GM18498 (cell line): ENCODE results near the gene NTF3.

Source experiments
- ATAC-seq: cut with Tn5 transposase; IDR thresholded peaks from one replicate; pipeline ENCODE4 v1.9.1; 2021; ENCODE audit warnings: mild to moderate bottlenecking, moderate library complexity; ENCODE audit not compliant: unreplicated experiment

Gene NTF3

DNA sequence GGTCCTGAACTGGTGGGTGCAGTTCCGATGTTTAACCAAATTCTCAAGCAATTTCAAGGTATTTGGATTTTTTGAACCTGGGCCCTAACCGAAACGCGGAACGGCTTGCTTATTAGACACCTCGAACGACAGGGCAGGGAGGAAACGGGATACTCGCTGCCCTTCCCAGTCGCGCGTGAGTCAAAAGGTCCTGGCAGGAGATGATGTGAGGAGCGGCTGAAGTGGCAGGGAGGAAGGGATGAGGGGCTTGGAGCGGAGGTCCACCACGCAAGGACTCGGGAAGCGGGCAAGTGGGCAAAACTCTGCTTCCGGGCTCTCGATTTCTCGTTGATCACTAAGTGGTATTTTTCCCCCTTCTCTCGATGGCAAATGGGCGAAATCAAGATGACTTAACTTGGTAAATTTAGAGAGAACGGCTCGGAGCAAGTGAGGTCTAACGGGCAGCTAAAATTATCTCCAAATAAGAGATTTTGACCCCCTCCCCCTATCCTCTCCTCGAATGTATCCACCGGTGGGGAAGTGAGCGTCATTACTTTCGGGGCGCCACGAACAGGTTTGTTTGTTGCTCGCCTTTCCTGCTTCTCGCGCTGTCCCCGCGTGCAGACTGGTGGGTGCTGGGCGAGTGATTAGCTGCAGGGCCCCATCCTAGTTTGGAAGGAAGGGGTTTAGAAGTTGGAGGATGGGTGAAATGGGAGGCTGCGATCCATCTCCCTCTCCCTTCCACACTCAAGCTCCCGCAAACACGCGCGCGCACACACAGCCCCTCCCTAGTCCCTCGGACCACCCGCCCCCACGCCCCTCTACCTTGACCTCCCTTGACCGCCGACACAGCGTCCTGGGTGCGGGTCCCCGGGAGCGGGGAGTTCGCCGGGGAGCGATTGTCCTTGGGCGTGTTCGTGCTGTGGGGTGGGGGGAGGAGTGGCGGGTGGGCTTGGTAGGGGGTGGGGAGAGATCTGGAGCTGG lies 986 bp upstream of the NTF3 start:
- ATAC-seq: no peak

DNA sequence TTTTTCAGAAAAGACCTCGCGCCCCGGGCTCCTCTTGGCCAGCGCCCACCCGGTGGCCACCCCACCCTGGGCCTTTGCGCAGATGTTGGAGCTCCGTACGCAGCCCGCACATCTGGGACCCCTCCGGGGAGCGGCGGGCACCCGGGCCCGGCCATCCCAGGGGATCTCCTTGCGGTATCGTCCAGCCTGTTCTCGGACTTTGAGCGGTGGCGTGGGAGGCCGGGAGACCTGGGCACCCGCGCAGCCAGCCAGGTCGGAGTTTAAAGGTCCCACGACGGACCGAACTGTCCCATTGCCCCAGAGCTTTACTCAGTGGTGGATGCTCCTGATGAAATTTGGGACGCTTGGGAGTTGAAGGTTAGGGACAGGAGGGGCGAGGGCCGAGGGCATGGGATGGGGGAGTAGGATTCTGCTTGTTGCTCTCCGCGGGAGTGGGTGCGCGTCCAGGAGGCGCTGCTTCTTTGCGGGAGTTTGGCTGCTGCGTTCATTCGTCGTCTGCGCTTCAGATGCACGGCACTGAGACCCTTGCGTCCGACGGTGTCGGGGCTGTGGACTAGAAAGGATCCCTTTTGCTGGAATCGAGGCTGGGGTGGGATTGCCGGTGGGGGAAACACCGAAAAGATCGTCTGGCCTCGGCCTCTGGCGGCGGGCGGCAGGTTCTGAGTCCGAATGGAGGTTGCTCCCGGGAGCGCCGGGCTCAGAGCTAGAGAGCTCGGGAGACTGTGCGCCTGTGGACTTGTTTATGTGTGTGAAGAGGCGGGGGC lies 1.4 kb downstream of the NTF3 start:
- no peak for ATAC-seq

DNA sequence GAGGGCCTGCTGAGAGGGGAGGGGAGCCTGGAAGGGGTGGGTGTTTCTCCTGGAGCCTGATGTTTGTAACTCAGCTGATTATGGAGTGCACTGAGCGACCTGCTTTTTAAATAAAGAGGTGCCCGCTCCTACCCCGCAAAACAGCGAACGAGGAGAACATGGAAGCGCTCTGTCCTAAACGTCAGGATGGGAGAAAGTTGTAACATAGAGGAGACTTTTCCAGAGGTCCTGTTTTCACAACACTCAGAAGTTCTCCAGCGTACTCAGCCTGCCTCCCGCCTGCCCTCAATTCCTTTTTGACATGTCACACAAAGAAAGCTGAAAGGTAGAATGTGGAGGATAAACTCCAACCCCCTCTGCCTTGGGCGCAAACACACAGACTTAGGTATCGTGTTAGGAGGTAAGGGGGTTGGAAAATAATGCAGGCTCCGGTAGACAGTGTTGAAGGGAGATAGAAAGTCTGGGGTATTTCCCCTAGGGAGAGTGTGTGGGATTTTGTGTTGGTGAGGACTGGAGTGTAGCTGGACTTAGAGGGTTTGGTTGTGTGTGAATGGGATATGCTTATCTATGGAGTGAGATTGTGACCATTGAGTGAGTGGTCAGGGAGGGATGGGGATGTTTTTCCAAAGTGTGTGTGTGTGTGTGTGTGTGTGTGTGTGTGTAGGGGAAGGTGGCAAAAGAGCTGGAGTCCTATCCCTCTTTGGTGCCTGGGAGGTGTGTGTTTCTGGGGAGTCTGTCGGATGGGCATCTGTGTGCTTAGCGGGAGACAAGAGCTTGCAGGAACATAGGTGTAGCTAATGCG lies 2.1 kb downstream of the NTF3 start:
- ATAC-seq: no peak

DNA sequence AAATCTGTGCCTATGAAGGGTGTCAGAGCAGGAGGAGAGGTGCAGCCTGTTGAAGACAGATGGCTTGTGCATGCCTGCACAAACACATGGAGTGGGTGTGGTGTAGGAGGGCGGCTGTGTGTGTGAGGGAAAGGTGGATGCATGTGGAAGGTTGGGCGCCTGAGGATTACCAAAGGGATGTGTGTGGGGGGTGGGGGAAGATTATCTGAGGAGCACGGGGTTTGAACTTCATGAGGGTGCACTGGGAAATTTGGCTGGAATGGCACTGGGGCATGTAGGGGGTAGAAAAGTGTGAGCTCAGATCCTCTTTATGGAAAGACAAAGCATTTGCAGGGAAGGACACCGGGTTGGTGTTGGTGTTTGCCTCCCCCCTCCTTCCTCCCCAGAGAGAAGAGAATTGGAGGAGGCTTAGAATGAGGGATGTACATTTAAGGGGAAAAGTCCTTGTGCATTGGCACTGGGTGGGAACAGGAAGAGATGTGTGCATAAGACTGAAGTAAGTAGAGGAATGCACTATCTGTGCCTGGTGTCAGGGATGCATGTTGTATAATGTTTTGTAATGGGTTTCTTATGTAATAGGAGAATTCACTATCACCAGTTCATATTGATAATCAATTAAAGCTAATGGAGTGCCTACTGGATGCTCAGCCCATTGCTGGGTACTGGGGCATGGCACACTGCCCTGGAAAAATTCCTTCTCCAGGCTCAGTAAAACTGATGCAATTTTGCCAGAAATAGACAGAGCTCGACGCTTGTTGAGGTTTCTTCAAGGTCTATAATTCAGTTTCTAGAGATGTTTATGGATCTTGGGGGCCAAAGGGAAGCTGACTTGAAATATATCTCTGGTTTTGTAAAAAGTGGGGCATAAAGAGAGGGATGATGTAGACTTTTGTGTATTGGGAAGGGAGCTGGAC lies 3.0 kb downstream of the NTF3 start:
- no peak for ATAC-seq

DNA sequence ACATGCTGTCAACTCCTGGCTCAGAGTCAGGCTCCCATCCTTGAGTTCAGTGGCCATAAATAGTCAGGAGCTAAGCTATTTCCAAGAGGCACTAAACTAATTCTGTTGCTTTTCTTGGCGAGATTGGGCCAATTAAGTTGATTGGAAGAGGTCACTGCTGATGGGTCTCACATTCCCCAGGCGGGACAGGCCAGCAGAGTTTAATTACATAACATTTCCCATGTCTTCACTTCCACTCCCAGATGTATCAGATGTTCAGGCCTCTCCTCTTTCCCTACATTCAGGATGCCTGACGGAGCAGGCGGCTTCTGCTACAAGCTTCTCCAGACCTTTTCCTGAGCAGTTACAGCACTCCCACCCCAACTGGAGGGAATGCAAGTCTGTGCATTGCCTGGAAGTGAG lies 5.3 kb downstream of the NTF3 start:
- no peak for ATAC-seq

DNA sequence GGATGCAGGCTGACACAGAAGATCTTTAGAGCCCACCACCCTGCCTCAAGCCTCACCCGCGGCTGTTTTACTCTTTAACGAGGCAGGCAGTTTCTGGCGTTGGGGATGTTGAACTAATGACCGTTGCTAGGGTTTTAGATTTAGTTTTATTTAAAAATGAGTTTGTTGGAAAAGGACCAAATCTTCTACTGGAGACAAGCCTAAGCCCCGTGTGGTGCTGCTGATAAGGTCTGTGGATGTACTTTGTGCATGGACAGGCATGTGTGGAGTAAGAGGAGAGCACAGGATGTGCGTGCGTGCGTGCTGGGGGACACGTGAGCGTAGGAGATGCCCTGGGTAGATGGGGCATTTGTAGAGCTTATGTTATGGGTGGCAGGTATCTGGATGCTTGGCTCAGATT lies 5.7 kb downstream of the NTF3 start:
- no peak for ATAC-seq

DNA sequence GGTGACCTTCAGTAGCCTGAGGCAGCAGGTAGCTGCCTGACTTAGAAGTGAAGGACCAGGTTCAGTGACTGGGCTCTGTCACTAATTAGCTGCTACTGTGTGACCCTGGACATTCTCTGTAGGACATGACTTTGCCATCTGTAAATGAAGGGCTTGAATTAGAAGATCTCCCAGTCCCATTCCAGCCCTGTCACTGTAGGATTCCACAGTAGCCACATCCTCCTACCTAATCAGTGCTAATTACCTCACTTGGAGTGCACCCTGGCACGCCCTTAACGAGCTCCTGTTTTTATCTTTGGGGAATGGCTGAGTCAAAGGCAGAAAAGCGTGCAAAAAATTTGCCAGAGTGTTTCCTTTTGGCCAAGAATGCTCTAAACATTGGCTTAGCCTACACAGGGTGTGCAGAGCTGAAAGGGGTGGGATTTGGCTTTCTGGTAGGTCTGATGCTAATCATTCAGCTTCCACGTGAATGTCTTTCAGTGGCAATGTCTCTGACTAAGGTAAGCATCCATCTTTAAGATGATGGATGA lies 6.8 kb downstream of the NTF3 start:
- ATAC-seq: no peak

DNA sequence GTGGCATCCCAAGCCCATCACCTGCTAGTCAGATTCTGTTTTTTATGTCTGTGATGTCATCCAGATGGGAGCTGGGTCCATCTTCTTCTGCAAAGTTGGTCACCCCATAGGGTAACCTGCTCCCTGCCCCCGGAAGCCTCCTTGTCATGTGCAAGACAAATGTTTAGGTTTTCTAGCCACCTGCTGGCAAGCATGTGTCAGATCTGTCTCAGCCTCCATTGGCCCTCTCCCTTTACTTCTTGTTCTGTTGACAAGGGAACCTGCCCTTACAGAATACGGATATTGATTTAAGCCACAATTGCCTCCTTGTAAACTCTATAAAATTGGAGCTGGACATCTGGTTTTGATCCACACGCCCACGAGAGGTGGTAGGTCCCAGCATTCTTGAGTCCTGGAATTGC lies 7.5 kb downstream of the NTF3 start:
- no peak for ATAC-seq

DNA sequence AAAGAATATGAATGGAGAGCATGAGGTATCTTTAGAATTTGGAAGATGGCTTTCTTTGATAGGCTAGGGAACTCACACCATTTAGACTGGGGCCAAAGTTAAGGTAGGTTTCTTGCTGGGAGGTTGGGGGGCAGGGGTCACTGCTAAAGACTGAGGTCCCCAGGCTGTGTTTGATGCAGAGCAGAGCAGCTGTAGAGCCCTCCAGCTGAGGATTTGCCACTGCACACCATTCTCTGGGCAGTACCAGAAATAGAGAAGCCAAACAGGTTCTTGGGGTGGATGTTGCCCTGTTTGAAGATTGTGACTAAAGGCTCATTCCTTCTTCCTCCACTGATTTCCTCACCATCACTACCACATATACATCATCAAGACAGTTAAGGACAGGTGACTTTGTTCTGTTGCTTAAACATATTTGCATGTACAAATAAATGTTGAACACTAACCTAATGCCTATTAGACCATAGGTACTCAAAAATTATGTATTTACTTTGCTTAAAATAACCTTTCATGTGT lies 7.9 kb downstream of the NTF3 start:
- no peak for ATAC-seq

DNA sequence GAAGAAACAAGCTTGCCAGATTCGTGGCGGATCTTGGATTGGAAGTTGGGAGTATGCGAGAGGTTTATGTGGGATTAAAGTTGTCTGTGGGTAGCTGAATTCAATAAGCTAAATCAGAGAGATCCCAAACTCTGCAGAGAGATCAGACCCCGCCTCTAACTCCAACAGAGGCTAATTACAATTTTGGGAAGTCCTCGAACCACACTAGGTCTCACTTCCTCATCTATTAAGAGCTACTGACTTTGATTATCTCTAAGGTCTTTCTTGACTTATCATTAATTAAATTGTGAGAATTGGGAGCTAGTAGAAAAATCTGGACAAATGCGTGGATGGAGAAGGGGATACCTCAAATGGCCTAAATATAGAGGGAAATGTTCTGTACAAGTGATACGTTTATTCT lies 9.1 kb downstream of the NTF3 start:
- no peak for ATAC-seq

DNA sequence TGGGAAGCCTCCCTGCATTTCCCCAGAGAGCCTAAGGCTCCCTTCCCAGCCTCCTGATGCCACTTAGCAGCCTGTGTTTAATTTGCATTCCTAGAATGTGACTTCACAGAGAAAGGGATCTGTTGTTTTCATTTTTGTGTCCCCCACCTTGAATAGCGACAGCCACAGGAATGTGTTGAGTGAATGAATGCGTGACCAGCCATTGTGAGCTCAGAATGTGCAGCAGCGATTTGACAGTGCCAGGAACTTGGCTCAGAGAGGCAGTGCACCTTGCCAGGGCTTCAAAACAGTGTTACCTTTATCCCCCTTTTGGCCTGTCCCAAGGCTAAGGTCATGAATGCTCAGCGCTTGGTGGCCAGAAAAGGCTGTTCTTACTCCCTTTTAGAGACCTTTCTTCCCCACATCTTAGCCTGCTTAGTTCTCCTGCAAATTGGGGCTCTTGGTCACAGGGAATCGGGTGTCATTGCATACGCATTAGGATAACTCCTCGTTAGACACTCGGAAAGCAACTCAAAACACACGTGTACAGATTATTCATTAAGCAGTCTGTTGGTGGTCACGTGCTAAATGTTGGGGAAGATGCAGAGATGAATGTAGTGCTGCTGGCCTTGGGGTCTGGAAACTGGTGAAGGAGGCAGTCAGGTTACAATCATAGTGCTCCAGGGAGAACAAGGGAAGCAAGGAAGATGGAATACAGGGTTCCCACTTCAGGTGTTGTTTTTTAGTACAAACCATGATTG lies 9.8 kb downstream of the NTF3 start:
- ATAC-seq: no peak

DNA sequence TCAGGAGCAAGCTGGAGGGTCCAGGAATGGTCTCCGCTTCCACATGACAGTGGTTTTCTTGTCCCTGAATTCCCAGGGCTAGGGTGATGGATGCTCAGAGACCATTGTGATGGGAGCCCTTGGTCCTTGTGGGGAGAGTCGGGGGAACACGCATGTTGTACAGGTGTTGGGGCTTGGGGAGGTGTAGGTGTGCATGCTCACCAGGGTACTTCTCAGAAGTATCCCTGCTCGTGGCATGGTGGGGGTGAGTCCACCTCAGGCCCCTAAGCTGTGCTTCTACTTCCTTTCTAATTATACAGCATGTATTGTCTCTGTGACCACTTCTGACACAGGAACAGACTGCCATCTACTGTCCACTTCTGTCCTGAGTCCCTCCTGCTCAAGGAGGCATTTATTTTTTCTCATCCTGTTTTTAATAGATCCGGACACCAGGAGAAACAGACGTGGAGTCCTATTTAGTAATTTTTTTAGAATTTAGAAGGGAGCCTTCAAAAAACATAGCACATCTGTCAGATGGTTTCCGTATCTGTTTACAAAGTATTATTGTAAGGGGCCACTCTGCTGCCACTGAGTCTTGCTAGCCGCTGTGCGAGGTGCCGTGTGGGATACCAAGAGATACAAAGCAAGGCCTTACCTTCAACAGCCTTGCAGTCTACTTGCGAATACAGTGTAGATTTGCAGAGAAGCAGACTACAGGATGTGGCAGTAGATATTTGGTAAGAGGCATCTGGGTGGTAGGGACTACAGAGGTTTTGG lies 10.5 kb downstream of the NTF3 start:
- no peak for ATAC-seq

DNA sequence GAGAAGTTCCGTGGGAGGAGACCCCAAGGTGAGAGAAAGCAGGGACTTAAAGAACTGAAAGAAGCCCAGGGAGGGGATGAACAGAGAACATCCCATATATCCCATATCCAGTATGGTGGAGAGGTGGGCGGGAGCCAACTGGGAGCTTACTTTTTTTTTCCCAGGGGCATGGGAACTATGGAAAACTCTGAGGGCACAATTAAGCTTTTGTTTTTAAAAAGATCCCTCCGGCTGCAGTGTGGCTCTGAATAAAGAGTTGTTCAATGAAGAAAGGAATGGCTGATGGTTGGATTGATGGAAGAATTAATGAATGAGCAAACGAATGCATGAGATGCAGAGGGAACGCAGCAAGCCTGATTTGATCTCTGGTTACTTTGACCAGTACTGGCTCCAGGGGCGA lies 12.6 kb downstream of the NTF3 start:
- no peak for ATAC-seq

DNA sequence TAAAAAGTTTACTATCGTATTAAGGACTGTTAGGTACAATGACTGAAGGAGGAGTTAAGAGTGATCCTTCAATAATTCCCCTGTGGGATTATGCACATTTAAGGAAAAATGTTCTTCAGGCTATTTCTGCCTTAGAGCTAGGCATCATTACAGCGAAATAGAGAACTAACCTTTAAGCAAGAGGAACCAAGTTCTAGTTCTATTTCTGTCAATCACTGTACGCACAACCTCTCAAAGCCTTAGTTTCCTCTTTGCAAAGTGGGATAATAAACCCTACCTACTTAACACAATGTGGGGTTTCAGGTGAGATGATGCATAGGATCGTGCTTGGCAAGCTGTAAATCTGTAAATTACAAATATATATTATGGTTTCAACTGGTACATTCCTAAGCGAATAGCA lies 15.4 kb downstream of the NTF3 start:
- ATAC-seq: no peak

DNA sequence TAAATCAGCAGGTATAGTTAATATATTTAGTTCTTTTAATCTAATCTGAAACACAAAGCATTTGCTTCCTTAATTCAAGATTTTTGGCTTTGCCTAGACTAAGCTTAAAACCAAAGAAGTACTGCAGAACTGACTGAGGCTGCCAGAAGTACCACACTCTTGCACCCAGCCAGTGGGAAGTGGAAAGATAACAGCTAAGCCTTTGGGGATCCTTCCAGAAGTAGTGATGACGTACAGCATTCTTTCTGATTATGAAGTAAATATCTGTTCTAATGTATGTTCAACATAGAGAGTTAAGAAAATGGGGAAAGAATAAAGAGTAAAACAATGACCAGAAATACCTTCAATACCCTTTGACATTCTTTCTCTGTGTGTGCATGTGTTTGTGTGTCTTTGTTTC lies 19.3 kb downstream of the NTF3 start:
- no peak for ATAC-seq

DNA sequence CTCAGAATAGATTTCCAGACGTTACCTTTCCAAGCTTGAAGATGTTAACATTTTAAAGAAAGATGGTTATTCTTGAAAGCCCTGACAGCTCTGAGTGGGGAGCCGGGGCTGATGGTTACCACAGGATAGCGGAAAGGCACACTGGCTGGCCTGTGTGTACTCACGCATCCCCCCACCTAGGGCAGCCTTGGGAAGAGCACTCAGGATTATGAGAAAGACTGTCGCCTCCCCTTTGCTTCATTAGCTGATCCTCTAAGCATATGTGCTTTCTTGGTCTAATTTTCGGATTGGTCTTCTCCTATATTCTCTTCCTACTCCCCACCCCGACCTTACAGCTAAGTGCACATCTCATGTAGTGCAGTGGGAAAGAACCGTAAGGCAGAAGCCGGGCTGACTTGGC lies 20.7 kb downstream of the NTF3 start:
- no peak for ATAC-seq

DNA sequence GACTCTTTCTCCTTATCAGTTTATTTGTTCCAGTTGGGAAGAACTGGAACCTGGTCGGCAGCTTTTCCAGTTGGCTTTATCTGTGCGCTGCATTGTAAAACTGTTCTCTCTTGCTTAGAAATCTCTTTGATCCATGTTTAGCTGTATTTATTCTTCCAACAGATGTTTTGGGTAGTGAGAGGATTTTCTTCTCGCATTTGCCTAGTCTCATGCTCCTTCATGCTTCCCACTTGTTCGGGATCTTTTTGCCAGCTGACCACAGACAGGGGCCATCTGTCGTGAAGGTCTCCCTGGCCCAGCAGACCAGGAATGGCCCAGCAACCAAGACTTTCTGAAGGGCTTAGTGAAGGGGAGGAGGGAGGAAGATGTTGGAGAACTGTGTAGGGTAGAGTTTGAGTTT lies 21.6 kb downstream of the NTF3 start:
- no peak for ATAC-seq

DNA sequence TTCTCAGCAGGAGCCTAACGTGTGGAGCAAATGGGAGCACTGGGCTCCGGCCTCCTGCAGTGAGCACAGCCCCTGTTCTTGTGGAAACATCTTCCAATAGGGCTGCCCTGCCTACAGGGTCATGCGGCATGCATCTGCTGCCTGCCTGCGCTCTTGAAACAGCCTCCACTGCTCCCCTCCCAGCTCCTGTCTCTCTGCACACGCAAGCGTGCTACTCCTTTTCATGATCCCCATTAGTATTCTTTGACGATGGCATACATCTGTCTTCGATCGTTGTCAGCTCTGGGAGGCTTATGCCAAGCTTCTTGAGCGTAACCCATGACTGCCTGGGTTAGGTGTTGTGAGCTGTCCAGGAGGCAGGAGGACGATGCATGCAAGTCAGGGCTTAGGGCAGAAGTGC lies 23.1 kb downstream of the NTF3 start:
- no peak for ATAC-seq
